Renal cortex interstitium (tissue), 11 donors: ENCODE results near the gene HOXA11. TPM values are rescaled to one million over a fixed set of nuclear protein-coding genes. Genes with fewer than 3 reads are reported as not detected.
A peak's percentile ranks its signal among the peaks of the same experiment; 100 is the strongest.

Experiments
- DNase-seq, 11 donors: peaks; one replicate each; pipeline ENCODE4 v3.0.0-alpha.2; 2013; ENCODE audit warnings: low read depth in 9 of 11, low spot score in 4 of 11; ENCODE audit errors: extremely low read depth in 1 of 11
- polyA plus RNA-seq, 3 donors: library from polyadenylated mRNA; unstranded; fragments of 120-200 nt; gene quantifications; one replicate each; pipeline ENCODE4 v1.2.1, GENCODE V29; 2013; ENCODE audit not compliant: insufficient read length in 3 of 3

The HOXA11 gene
- polyA plus RNA-seq, 3 donors: 35.9 to 44.0 (median 37.0) TPM

- no peak for DNase-seq
Measured at GRCh38 chr7:27155816-27156507, 29.1 kb downstream of the HOXA11 start.

- DNase-seq: no peak
Measured at GRCh38 chr7:27154901-27155815, 29.9 kb downstream of the HOXA11 start.

- DNase-seq: no peak
Measured at GRCh38 chr7:27154369-27154768, 30.7 kb downstream of the HOXA11 start.

DNA sequence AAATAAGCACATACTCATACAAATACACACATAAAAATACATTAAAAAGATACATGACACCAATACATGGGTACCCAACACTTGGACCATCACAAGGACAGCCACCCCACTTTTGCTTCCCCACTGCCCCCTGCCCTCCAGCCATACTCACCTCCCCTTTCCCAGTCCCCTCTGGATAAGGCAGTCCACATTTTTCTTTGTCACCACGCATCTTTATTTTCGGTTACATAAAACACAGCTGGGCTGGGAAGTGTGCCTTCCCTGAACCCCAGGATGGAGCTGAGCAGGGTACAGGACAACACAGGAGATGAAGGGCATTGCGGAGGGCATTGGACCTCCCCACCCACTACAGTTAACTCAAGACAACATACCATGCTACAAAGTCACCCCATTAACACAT, 31.5 kb downstream of the HOXA11 start:
- DNase-seq: no peak

DNA sequence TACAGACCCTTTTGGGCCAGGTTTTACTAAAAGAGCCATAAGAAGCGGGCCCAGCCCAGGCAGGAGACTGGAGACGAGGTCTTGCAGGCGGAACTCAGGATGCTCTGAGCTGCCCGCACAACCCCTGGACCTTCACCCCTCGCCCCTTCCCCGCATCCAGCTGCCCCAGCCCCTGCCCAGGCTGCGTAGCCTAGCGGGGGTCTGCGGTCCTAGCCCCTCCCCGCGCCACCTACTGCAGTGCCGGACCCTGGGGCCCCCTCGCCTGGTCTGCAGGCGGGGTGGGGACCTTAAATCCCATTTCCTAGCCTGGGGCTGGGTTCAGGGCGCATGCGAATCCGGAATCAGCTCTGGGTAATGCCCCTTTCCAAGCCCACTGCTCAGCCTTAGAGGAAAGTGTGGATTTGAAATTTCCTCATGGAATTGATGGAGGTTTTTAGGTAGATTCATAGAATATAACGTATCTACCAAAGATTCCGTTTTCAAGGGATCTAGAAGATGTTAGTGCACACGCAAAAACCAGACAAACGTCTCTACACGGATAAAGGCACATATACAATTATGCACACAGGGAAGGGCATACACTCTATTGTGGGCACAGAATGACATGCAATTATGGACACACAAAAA, 32.1 kb downstream of the HOXA11 start:
- no peak for DNase-seq

GRCh38 chr7:27151931-27152815, 32.9 kb downstream of the HOXA11 start, which contains the start of gene HOXA3:
Gene HOXA3 (minus strand): TSS chr7:27152583. CDS start chr7:27110640, 41,943 bp downstream.
- DNase-seq: peak in 9 of 11 donors; percentile 83 to 95 (median 88)

- DNase-seq: no peak
Measured at GRCh38 chr7:27151341-27151930, 33.6 kb downstream of the HOXA11 start.

DNA sequence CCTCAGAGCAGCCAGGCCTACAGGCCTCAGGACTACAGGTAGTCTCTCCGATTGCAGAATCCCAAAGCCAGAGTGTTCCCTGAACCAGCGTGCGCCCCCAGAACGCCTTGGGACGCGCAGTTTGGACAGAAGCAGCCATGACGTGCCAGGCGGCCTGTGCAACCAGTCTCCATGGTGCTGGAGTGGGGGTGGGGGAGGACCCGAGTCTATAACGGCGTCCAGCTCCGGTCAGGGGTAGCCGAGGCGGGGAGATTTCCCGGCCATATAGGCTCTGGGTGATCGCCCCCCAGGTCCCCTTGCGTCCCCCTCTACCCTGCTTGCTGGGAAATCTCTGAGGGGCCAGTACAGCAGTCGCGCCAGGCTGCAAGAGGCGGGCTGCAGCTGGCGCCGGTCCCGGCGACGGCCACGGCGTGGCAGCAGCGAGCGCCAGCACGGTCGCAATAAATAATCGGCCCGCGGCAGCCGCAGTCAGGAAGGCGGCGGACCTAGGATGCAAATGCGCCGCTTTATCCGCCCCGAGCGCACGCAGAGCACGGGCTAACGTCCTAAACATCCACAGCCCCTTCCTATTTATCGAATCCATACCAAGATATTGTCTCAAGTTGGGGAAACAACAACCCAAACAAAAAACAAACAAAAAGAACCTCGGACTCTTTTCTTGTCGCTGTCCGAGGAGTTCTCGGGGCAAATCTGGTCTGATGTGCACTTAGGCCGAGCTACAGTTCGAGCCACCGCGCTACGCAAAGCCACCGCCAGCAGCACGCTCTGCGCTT, 34.3 kb downstream of the HOXA11 start:
- no peak for DNase-seq

DNA sequence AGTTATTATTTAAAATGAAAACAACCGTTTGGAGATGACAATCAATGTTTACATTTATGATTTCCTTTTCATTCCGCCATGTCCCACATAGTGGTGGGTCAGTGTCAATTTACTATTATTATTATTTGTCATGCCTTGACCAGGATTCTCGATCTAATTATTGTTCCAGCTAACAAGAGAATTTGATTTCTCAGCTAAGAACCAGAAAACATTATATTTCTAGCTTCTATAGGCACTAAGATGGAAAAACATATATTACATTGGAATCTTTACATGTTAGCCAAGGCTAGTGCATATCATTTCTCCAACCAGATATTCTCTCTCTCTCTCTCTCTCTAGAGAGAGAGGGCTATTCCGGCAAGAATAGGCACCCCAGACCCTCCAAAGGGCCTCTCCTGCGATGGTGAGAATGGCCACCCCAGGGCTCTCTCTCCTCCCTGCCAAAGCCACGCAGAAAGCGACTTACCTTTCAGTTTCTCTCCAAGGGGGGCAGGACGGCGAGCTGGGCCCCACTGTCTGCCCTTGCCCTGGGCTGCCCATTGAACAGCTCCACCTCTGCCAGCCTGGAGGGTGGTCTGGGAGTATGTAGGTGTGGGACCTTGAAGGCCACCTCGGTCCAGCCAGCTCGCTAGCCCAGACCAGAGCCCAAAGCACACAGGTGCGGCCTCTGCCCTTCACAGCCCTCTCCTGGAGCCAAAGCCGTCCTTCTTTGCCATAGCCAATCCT, 35.0 kb downstream of the HOXA11 start:
- no peak for DNase-seq

- no peak for DNase-seq
Measured at GRCh38 chr7:27148756-27149641, 36.0 kb downstream of the HOXA11 start.

DNA sequence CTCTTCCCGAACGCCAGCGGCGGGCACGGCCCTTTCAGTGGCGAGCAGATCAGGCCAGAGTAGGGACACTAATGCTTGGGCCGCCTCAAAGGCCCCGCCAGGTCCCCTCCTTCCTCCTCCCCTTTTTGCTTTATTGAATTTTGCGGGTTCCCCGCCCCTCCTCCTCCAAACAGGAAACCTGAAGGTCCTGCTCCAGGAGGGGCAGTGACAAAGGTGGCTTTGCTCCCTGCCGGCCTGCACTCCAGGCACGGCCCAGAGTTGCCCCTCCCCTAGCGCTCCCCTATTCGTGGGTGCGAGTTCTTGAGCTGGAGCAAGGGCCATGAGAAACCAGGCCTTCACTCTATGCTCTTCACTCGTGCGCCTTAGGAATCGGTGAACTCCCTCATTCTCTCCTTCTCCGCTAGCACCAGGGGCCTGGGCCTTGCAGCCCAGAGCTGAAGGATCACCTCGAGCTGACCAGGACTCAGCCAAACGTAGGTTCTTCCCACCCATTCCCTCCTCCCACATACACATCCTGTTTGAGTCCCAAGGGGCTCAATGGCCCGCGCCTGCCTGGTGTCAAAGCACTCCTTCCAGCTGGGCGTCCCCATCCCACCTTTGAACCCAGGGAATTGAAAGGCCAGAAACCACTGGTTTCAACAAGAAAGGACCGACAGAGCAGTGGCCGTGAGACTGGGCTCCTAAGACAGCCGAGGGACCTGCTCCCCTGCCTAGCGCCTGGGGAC, 36.8 kb downstream of the HOXA11 start:
- no peak for DNase-seq

- DNase-seq: no peak
Measured at GRCh38 chr7:27147199-27148030, 37.6 kb downstream of the HOXA11 start, which contains the start of gene HOXA6. Gene HOXA6 (minus strand): TSS chr7:27147774. CDS start chr7:27147749, 25 bp downstream.

DNA sequence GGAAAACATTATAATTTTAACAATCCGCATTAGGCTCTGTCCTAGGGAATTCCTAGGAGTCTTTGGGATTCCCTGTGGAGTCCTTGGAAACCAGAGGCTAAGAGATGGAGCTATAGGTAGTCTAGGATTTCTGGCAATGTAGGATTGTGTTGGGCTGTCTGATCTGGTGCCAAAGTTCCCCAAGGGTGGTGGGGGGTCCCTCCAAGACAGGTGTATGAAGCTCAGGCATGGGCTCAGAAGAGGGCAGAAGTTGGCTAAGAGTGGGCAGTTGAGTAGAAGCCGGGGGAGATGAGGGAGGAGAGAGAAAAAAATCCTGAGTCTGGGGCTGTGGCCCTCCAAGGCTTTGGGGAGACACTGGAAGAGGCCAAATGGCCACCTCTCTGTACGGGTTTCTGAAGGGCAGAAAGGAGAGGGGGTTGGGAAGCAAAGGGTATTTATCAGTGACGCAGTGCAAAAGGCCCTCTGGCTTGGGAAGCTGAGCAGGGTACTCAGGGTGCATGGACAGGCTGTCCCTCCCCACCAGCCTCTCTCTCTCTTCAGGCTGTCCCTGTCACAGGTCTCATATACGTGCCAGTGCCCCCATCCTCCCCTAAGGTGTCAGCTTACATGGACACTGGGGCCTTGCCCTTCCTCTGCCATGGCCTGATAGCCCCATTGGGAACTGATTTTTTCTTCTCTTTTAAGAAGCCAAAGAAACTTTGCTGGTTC, 38.4 kb downstream of the HOXA11 start:
- DNase-seq: no peak

DNA sequence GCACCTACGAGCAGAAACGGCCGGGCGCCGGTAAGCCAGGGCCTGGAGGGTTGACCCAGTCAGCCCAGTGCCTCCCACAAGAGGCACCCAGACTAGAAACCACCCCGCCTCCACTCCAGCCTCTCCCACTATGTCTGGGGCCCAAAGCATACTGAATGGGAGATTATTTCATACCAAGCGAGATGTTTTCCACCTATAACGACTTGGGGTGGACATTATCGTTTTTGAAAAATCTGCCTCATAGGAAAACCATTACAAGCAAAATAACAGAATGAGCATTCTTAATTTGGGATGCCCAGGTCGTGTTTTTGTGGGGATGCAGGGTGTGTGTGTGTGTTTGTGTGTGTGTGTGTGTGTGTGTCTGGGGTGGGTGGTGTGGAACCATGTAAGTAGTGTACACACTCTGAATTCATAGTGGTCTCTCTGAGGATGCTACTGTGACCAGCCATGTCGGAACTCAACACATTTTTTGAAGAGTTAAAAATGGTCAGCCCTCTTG, 39.1 kb downstream of the HOXA11 start:
- DNase-seq: no peak
